Smooth muscle cell of the coronary artery (primary cell): ENCODE data around the gene MCMBP. TPM values are rescaled to one million over a fixed set of nuclear protein-coding genes. Genes with fewer than 3 reads are reported as not detected.

Experiments
- total RNA-seq: library from RNA; depleted of rRNA; stranded (reverse); fragments of >200 nt; gene quantifications from 2 replicates; pipeline ENCODE4 v1.2.3, GENCODE V29; 2014; ENCODE audit warnings: low replicate concordance

Gene MCMBP, protein sequence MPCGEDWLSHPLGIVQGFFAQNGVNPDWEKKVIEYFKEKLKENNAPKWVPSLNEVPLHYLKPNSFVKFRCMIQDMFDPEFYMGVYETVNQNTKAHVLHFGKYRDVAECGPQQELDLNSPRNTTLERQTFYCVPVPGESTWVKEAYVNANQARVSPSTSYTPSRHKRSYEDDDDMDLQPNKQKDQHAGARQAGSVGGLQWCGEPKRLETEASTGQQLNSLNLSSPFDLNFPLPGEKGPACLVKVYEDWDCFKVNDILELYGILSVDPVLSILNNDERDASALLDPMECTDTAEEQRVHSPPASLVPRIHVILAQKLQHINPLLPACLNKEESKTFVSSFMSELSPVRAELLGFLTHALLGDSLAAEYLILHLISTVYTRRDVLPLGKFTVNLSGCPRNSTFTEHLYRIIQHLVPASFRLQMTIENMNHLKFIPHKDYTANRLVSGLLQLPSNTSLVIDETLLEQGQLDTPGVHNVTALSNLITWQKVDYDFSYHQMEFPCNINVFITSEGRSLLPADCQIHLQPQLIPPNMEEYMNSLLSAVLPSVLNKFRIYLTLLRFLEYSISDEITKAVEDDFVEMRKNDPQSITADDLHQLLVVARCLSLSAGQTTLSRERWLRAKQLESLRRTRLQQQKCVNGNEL
- total RNA-seq, result 35.8 and 36.8 TPM in 2 replicates

DNA sequence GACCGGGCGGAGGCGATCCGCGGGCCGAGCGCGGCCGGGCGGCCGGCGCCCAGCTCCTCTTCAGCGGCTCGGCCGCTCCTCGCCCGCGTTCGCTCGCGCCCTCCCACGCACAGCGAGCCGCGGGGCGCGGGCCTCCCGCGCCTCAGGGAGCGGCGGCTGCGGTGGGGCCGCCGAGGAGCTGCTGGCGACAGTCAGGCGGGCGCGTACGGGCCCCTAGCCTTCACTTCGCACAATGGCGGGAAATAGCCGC lies at the start of gene MCMBP:
Gene MCMBP, minus strand, starts transcription at position 234 of the 250 bp plus-strand sequence. CDS start 259 bp downstream, outside the sequence.

DNA sequence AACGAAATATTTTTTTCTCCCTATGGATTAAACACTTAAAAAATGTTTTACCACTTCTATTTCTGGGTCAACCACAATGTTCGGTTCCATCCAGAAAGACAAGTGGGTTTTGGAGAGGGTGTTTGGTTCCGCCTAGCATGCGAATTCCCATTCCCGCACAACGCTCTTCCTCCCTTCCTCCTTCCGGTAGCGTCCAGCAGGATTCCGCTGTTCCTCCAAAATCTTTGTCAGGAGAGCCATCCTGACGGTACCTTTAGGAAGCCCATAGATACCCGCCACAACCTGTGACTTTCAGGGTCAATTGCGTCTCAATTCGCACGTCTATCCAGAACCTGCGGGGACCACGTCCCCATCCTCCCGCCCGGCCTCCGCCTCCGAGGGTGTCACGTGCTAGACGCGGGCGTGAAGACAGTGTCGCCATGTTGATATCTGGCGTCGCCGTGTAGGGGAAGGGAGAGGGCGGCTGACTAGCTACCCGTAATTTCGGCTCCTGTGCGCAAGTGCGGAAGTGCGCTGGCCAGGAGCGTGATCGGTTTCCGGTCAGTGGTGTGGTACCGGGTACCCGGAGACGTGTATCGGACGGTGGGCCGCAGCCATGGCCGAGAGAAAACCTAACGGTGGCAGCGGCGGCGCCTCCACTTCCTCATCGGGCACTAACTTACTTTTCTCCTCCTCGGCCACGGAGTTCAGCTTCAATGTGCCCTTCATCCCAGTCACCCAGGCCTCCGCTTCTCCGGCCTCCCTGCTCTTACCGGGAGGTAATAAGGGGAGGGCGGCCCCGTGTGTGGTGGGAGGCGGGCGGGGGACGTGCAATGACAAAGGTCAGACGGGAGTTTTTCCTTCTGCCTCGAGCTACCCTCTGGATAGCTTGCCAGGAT lies 19.8 kb upstream of the MCMBP start, which contains the start of gene SEC23IP:
Gene SEC23IP, plus strand, starts transcription at position 543 of the 878 bp plus-strand sequence. Its CDS starts 53 bp downstream, at position 596.

Other genes with a start within 250 kb of the MCMBP start
- 2.5 and 12.1 TPM in 2 replicates for gene BAG3, start 221.5 kb downstream of the MCMBP start, total RNA-seq
- gene INPP5F, start 146.8 kb downstream of the MCMBP start, total RNA-seq, result 9.6 and 25.8 TPM in 2 replicates
- gene SEC23IP, start 19.9 kb upstream of the MCMBP start, total RNA-seq, result 19.0 and 27.1 TPM in 2 replicates